Fibroblast of lung (primary cell): ENCODE measurements around the gene MLXIP.

Source experiments
- EZH2 ChIP-seq: IDR thresholded peaks from 2 replicates; pipeline ENCODE4 v1.5.1; 2012; ENCODE audit warnings: low read length, control low read depth, mild to moderate bottlenecking; ENCODE audit errors: missing control alignments
- TF ChIP-seq, protein P1 (sequence below), 2 donors: IDR thresholded peaks in 1 of 2; conservative IDR thresholded peaks in 1 of 2; 1 replicate in 1 of 2; 2 replicates in 1 of 2; pipeline ENCODE4 v1.5.1; 2011 to 2012; ENCODE audit warnings: low read length in 2 of 2, control low read depth in 1 of 2, inconsistent platforms in 1 of 2, low read depth in 1 of 2, mild to moderate bottlenecking in 1 of 2

DNA sequence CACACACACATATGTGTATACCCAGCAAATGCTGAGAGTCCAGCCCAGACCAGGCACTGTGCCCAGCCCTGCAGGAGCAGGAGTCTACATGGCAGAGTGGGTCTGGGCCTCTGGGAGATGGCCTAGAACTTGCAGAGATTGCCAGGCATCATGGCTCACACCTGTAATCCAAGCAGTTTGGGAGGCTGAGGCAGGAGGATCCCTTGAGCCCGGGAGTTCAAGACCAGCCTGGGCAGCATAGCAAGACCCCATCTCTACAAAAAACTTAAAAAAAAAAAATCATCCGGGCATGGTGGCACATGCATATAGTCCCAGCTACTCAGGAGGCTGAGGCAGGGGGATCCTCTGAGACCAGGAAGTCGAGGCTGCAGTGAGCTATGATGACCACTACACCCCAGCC, 20.8 kb upstream of the MLXIP start:
- no peak for TF ChIP-seq EZH2
- TF ChIP-seq, protein P1, sequence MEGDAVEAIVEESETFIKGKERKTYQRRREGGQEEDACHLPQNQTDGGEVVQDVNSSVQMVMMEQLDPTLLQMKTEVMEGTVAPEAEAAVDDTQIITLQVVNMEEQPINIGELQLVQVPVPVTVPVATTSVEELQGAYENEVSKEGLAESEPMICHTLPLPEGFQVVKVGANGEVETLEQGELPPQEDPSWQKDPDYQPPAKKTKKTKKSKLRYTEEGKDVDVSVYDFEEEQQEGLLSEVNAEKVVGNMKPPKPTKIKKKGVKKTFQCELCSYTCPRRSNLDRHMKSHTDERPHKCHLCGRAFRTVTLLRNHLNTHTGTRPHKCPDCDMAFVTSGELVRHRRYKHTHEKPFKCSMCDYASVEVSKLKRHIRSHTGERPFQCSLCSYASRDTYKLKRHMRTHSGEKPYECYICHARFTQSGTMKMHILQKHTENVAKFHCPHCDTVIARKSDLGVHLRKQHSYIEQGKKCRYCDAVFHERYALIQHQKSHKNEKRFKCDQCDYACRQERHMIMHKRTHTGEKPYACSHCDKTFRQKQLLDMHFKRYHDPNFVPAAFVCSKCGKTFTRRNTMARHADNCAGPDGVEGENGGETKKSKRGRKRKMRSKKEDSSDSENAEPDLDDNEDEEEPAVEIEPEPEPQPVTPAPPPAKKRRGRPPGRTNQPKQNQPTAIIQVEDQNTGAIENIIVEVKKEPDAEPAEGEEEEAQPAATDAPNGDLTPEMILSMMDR (conservative IDR thresholded peaks at IDR 0.05 in 1 of 2, IDR thresholded peaks at IDR 0.05 in 1 of 2; ENCODE audit: low read depth in 1 of 2, low read length in 2 of 2), result no peak
